GM21367 (cell line): ENCODE results near the gene ADGRD1.
"Not testable (repeated sequence)": the region's sequence is repeated elsewhere in the genome, so short reads cannot be mapped to it uniquely, and the experiment has no call there.

Experiments
- ATAC-seq: cut with Tn5 transposase; IDR thresholded peaks from one replicate; pipeline ENCODE4 v1.9.1; 2021; ENCODE audit not compliant: unreplicated experiment

The ADGRD1 gene

GRCh38 chr12:130983328-130984017, 29.8 kb downstream of the ADGRD1 start:
- ATAC-seq: no peak

GRCh38 chr12:130984183-130985058, 30.7 kb downstream of the ADGRD1 start:
- ATAC-seq: no peak

GRCh38 chr12:130987151-130987931, 33.6 kb downstream of the ADGRD1 start:
- no peak for ATAC-seq

GRCh38 chr12:130988261-130988660, 34.6 kb downstream of the ADGRD1 start:
- no peak for ATAC-seq

GRCh38 chr12:130988751-130989150, 35.0 kb downstream of the ADGRD1 start:
- ATAC-seq: no peak

GRCh38 chr12:130989391-130989790, 35.7 kb downstream of the ADGRD1 start:
- ATAC-seq: no peak

- no peak for ATAC-seq
Measured at GRCh38 chr12:130990034-130990433, 36.3 kb downstream of the ADGRD1 start.

- ATAC-seq: no peak
Measured at GRCh38 chr12:130992448-130992847, 38.7 kb downstream of the ADGRD1 start.

GRCh38 chr12:130992979-130993538, 39.4 kb downstream of the ADGRD1 start:
- no peak for ATAC-seq

GRCh38 chr12:130993759-130994670, 40.3 kb downstream of the ADGRD1 start:
- ATAC-seq: no peak

- ATAC-seq: no peak
Measured at GRCh38 chr12:130994821-130995375, 41.2 kb downstream of the ADGRD1 start.

GRCh38 chr12:130995386-130995969, 41.8 kb downstream of the ADGRD1 start:
- ATAC-seq: not testable (repeated sequence)

- no peak for ATAC-seq
Measured at GRCh38 chr12:130998136-130998535, 44.4 kb downstream of the ADGRD1 start.

- no peak for ATAC-seq
Measured at GRCh38 chr12:131000000-131000486, 46.3 kb downstream of the ADGRD1 start.

- ATAC-seq: no peak
Measured at GRCh38 chr12:131001493-131001892, 47.8 kb downstream of the ADGRD1 start.

- ATAC-seq: peak; percentile 64
Measured at GRCh38 chr12:131002216-131002631, 48.5 kb downstream of the ADGRD1 start.

GRCh38 chr12:131003036-131003715, 49.5 kb downstream of the ADGRD1 start:
- ATAC-seq: no peak

GRCh38 chr12:131003716-131004045, 50.0 kb downstream of the ADGRD1 start:
- no peak for ATAC-seq

- ATAC-seq: no peak
Measured at GRCh38 chr12:131004166-131004565, 50.5 kb downstream of the ADGRD1 start.
